ENCODE results near the gene FLOT1.
"Not testable (repeated sequence)": the region's sequence is repeated elsewhere in the genome, so short reads cannot be mapped to it uniquely, and the experiment has no call there.

Gene FLOT1

DNA sequence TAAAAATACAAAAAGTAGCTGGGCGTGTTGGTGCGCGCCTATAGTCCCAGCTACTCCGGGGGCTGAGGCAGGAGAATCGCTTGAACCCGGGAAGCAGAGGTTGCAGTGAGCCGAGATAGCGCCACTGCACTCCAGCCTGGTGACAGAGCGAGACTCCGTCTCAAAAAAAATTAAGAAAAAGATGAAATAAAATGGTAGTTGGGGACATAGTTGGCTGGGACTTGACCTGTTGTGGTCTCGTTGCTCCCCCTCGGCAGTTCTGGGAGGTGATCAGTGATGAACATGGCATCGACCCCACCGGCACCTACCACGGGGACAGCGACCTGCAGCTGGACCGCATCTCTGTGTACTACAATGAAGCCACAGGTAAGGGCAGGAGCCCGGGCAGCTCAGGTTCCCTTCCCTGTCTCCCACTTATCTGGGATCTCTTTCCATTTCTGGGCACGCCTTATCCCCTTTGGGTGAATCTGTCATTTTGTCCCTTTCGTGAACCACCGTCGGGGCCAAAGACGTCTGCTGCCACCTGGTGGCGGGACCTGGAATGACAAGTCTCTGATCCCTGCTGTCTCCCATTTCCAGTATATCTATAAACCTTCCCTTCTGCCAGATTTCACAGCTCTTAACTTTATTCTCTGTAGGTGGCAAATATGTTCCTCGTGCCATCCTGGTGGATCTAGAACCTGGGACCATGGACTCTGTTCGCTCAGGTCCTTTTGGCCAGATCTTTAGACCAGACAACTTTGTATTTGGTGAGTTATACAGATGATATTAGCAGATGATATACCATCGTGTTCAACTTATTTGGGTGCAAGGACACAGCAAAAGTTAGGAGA, 20.0 kb downstream of the FLOT1 start:
- DNase-seq: peak; percentile 88

GRCh38 chr6:30722025-30722279, 20.5 kb downstream of the FLOT1 start:
- DNase-seq: not testable (repeated sequence)

DNA sequence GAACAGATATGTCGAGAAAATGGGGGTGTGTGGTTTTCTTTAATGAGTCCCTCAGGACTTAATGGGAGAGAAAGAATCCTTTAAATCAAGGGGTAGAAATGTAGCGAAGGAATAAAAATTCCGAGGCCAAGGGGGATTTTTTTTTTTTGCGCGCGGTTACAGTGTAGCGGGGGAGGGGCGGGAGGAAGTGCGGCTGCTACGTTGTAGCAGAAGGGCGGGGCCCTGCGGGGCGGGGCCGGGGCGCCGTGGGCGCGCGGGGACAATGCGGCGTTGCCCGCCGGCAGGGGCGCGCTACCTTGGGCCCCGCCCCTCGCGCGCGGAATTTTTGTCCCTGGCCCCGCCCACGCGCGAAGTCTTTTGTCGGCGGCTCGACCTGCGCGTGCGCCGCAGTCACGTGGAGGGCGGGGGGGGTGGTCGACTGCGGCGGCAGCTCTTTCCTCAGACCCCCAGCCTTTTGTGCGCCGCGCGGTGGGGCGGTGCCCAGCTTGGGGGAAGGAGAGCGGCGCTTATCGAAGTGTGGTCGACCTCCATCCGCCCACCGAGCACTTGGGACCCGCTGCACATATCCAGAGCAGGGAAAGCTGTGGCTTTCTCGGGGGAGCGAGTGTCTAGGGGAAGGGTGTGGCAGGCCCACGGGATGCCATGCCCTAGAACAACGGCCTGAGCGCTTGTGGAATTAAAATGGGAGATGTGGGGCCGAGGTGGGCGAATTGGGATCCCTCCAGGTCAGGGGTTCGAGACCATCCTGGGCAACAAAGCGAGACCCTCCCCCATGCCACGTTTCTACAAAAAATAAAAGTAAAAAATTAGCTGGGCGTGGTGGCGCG, 21.1 kb downstream of the FLOT1 start:
- peak; percentile 98 for DNase-seq

DNA sequence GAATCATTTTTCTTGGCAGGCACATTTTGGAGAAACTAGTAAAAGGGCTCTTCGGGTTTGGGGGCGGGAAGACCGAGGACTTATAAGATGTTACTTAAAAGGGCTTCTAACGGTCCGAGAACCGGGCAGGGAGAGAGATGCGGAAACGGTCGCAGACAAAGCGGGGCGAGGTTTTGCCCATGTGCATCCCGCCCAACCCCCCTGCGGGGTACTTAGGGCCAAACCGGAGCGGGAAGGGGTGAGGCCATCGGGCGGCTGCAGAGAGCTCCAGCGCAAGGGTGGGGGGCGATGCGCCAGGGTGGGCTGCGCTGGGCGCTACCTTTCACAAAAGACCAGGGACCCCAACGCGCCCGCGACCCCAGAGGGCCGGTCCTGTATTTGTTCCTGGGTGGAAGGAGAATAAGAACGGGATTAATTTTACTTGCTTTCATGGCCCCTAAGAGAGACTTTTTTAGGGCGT, 21.7 kb downstream of the FLOT1 start:
- DNase-seq: peak; percentile 67

GRCh38 chr6:30719791-30720737, 22.4 kb downstream of the FLOT1 start, which contains the start of gene TUBB:
Gene TUBB (plus strand): TSS chr6:30720352. CDS start chr6:30720507, 155 bp downstream.
- DNase-seq: peak; percentile 97

GRCh38 chr6:30719356-30719755, 23.1 kb downstream of the FLOT1 start:
- DNase-seq: no peak

DNA sequence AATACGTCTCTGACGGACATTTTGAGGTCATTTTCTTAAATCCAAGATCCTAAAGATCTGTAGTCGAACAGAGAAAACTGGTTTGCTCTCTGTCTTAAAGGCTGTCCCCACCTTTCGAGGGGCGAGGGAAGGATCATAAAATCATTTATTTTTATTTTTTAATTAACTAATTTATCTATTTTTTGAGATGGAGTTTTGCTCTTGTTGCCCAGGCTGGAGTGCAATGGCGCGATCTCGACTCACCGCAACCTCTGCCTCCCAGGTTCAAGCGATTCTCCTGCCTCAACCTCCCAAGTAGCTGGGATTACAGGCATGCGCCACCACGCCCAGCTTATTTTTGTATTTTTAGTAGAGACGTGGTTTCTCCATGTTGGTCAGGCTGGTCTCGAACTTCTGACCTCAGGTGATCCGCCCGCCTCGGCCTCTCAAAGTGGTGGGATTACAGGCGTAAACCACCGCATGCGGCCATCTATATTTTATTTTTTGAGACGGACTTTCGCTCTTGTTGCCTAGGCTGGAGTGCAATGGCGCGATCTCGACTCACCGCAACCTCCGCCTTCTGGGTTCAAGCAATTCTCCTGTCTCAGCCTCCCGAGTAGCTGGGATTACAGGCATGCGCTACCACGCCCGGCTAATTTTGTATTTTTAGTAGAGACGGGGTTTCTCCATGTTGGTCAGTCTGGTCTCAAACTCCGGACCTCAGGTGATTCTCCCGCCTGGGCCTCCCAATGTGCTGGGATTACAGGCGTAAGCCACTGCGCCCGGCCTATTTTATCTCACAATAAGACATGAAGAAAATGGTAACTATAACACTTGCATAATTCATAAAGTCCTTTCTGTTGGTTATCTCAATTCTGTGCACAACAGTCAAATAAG, 24.4 kb downstream of the FLOT1 start:
- not testable (repeated sequence) for DNase-seq

GRCh38 chr6:30717129-30717844, 25.2 kb downstream of the FLOT1 start, which contains the start of gene MDC1:
Gene MDC1 (minus strand): TSS chr6:30717281. CDS start chr6:30715175, 2,106 bp downstream.
- peak; percentile 98 for DNase-seq

GRCh38 chr6:30716879-30717128, 25.7 kb downstream of the FLOT1 start:
- DNase-seq: no peak

GRCh38 chr6:30714263-30714662, 28.2 kb downstream of the FLOT1 start:
- DNase-seq: no peak

DNA sequence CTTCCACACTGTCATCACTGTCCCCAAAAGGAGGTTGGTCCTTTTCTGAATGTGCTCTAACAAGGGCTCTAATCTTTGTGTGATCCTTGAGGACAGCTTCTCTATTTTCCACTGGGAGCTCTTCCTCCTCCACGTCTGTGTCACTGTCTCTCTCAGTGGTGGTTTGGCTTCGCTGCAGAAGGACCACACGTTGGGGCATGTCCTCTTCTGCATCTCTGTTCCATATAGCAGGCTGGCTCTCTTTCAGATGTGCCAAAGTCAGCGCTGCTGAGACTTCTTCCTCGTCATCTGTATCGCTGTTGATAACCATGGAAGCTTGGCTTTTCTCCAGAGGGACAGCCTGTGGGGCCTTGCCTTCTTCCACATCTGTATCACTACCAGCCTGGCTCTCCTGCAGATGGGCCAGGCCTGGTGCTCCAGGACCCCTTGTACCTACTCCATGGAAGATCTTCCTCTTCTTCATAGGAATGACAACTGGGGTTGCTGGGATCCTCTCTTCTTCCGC, 30.0 kb downstream of the FLOT1 start:
- DNase-seq: no peak

- DNase-seq: no peak
These were observed 30.6 kb downstream of the FLOT1 start for GRCh38 chr6:30711758-30712380.

GRCh38 chr6:30709101-30709868, 33.2 kb downstream of the FLOT1 start:
- no peak for DNase-seq

- no peak for DNase-seq
These were observed 35.1 kb downstream of the FLOT1 start for GRCh38 chr6:30707281-30707850.

DNA sequence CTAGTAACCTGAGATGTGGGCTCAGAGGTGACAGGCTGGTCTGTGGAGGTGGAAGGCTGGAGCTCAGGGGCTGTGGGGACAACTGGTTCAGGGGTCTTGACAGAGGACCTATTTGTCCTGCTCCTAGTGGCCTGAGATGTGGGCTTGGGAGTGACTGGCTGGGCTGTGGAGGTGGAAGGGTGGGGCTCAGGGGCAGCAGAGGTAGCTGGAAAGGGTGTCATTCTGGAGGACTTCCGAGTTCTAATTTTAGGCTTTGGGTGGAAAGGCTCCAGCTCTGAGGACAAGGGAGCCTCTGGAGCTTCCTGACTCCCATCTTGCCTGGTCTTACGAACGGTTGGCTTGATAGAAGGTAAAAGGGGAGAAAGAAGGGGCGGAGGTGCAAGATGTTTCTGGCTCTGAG, 36.9 kb downstream of the FLOT1 start:
- no peak for DNase-seq

- no peak for DNase-seq
These were observed 38.7 kb downstream of the FLOT1 start for GRCh38 chr6:30703821-30704220.

DNA sequence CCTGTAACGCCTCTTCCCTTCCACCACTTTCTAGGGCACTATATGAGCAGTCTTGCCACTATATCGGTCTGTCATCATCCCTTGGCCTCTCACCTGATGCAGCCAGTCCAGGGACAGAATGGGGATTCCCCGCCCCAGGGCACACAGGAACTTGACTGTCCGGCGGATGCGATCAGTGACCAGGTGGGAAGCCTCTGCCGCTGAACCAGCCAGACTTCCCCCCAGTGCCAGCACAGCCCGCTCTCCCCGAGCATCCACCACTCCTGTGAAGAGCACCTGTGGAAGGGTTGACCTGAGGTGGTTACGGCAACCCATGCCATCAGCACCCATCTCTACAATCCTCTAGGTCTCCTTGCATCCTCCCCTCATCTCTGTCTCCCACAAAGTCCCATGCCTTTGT, 39.5 kb downstream of the FLOT1 start:
- DNase-seq: no peak

GRCh38 chr6:30700340-30700739, 42.1 kb downstream of the FLOT1 start:
- DNase-seq: no peak

DNA sequence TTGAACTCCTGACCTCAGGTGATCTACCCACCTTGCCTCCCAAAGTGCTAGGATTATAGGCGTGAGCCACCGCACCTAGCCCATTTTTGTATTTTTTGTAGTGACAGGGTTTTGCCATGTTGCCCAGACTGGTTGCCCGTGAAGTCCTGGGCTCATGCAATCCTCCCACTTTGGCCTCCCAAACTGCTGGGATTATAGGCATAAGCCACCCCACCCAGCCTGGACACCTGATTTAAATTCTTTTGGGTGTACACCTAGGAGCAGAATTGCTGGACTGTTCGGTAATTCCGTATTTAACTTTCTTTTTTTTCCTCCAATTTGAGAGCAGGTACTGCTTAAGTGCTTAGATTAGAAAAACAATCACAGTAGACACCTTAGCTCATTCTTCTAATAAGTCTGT, 46.1 kb downstream of the FLOT1 start:
- no peak for DNase-seq

Measured in CD4-positive, alpha-beta T cell treated with Interleukin-17A for 4 hours (primary cell).